Activated CD8-positive, alpha-beta memory T cell treated with anti-CD3 and anti-CD28 coated beads for 36 hours (primary cell): ENCODE data around the gene WDR5B. TPM values are rescaled to one million over a fixed set of nuclear protein-coding genes. Genes with fewer than 3 reads are reported as not detected.

Experiments used
- CTCF ChIA-PET: fragments of 350-600 bp; sonication (Branson Sonifier 250); formaldehyde crosslinking; loops from one replicate; lab custom pipeline; 2021; ENCODE audit warnings: antibody characterized with exemption; lab: Charles Lee
- POLR2A ChIA-PET: fragments of 350-600 bp; sonication (Branson Sonifier 250); formaldehyde crosslinking; loops from one replicate; lab custom pipeline; 2021; ENCODE audit warnings: antibody characterized with exemption; lab: Charles Lee
- total RNA-seq, 2 experiments: library from RNA; stranded (reverse); gene quantifications; one replicate each; pipeline ENCODE4 v1.2.3, GENCODE V29; 2021

The WDR5B gene
- total RNA-seq, 2 experiments from 2014 or later = 3.4 to 3.5 TPM

- ChIA-PET POLR2A (interaction anchor here (0.7 kb wide), 1 partner anchor 221 kb away, joined by 6 read pairs; no protein-coding TSS in a partner anchor), CTCF (no interaction called here)
These were observed 26.7 kb downstream of the WDR5B start for GRCh38 chr3:122389197-122389596.

DNA sequence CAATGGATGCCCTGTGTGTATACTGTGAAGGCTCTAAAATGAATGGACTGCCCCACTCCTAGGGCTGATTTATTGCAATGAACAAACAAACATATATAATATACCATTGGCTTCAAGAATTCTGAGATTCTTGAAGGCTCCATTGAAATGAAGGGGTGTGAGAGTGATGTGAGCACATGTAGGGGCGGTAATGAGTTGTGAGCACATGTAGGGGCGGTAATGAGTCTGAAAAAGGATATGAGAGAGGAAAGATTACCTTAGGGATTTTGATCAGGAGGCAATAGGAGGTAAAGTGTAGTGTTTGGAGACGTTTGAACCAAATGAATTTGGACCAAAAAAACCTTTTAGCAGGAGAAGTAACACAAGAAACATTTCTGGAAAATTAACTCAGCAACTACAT lies 28.2 kb downstream of the WDR5B start:
- CTCF ChIA-PET = no interaction called here
- POLR2A ChIA-PET = no interaction called here

DNA sequence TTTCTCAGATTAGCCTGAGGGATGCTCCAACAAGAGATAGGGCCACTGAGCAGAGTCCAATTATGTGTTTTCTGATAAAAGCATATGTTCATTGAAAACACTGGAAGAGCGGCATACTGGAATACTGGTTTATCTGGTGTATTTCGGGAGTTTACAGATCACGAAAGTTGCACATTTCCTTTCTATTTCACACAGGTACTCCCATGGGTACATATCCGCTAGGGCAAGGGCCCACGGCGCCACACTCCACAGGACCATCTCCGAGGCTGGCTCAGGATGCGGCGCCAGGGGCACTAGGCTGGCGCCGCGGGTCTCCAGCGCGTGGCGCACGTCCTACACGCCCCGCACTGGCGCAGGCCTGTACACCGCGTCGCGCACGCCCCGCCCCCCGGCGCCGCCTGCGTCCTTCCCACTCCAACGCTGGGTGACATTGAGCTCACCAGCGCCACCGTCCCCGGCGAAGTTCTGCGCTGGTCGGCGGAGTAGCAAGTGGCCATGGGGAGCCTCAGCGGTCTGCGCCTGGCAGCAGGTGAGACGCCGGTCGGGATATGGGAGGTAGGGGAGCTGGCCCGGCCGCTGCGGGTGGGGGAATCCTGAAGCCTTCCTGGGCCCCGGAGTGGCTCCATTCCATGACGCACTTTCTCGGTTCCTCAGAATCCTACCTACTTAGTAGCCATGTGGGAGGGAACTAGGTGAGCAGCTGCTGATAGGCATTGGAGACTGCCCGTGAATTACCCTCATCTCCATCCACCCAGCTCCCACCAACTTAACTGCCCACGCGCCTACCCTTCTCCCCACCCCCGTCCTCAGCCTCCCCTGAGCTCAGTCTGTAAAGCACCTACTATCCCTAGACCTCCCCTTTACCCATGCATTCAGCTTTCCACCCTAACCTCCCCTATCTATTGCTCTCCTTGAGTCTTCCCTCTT lies 31.8 kb downstream of the WDR5B start, which contains the start of gene FAM162A:
Gene FAM162A (plus strand): TSS at position 412 of the 927 bp plus-strand sequence. CDS start 84 bp downstream, at position 496.
- CTCF ChIA-PET = interaction anchor here (0.5 to 1.7 kb wide), 15 partner anchors 9 to 839 kb away, joined by 3 to 8 read pairs (median 3); partner anchors contain the start of gene WDR5B
- POLR2A ChIA-PET = interaction anchor here (0.6 to 1.4 kb wide), 13 partner anchors 9 to 552 kb away, joined by 3 to 15 read pairs (median 4); partner anchors contain the start of genes KPNA1 and WDR5B

- CTCF ChIA-PET = interaction anchor here (0.8 to 1.7 kb wide), 6 partner anchors 10 to 836 kb away, joined by 3 to 8 read pairs (median 3); no protein-coding TSS in a partner anchor
- POLR2A ChIA-PET = interaction anchor here (0.6 to 1.4 kb wide), 5 partner anchors 15 to 836 kb away, joined by 4 to 8 read pairs (median 4); partner anchors contain the start of gene WDR5B
These were observed 32.8 kb downstream of the WDR5B start, which contains the start of gene MIX23 for GRCh38 chr3:122382888-122383666. Gene MIX23, minus strand, starts transcription at chr3:122383231. Its CDS starts 7 bp downstream, at chr3:122383224.

DNA sequence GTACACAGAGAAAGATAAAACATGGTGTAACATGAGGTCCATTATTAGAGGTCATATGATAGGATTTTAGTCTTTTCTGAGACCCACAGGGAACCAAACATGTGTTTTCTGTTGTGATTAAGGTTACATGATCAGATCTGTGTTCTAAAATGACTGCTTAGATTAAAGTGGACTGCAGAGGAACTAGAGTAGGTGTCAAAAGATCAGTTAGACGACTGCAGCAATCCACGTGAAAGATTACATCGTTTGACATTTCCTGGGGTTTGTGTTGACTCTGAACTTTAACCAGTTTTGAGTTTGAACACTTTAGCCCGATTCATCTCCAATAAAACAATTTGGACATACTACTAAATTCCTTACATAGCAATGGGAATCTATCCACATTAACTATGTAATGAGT lies 37.9 kb downstream of the WDR5B start:
- POLR2A ChIA-PET = no interaction called here
- CTCF ChIA-PET = no interaction called here

- ChIA-PET POLR2A (no interaction called here), CTCF (interaction anchor here (0.7 kb wide), 1 partner anchor 104 kb away, joined by 3 read pairs; no protein-coding TSS in a partner anchor)
These were observed 41.8 kb downstream of the WDR5B start for GRCh38 chr3:122374034-122374433.

DNA sequence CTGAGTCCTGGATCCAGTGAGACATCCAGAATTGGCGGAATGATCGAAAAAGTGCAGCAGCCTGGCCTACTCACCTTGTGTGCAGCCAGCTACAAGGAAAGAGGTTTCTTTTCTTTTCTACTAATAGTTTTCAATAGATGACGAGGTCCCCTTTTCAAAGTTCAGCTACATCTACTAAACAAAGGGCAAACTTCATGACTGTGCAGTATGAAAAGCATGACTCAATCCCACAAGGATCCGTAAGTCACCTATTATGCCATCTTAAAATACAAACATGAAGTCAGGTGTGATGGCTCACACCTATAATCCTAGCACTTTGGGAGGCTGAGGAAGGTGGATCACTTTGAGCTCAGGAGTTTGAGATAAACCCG lies 49.5 kb downstream of the WDR5B start:
- POLR2A ChIA-PET = interaction anchor here (1.0 kb wide), 1 partner anchor 17 kb away, joined by 4 read pairs; the partner anchor contains the start of gene FAM162A
- CTCF ChIA-PET = interaction anchor here (0.8 kb wide), 1 partner anchor 16 kb away, joined by 3 read pairs; no protein-coding TSS in a partner anchor

GRCh38 chr3:122365582-122366378 lies 50.1 kb downstream of the WDR5B start:
- POLR2A ChIA-PET = interaction anchor here (1.0 kb wide), 1 partner anchor 18 kb away, joined by 4 read pairs; the partner anchor contains the start of gene FAM162A
- CTCF ChIA-PET = interaction anchor here (1.9 kb wide), 1 partner anchor 18 kb away, joined by 8 read pairs; the partner anchor contains the start of gene FAM162A

GRCh38 chr3:122365073-122365472 lies 50.8 kb downstream of the WDR5B start:
- CTCF ChIA-PET = interaction anchor here (1.9 kb wide), 1 partner anchor 19 kb away, joined by 8 read pairs; the partner anchor contains the start of gene FAM162A
- POLR2A ChIA-PET = no interaction called here

DNA sequence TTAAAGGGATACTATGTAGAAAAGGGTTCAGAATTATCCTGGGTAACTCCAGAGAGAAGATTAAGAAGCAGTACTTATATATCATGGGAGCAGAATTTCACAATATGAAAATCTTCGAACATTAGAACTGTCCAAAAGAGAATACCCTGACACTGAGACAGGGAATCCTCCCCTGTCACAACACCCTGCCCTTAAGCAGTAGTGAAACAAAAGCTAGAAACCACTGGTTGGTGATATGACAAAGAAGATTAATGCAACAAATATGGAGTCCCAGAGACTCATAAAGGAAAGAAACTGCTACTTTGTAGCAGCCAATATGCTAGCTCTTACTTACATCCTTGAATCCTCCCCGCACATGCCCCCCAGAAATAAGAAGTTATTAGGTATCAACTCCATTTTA lies 51.4 kb downstream of the WDR5B start:
- CTCF ChIA-PET = interaction anchor here (1.9 kb wide), 1 partner anchor 19 kb away, joined by 8 read pairs; the partner anchor contains the start of gene FAM162A
- POLR2A ChIA-PET = no interaction called here

Other genes with a start within 250 kb of the WDR5B start
- not detected for gene CASR, start 232.4 kb downstream of the WDR5B start, total RNA-seq
- not detected for gene CSTA, start 90.8 kb downstream of the WDR5B start, total RNA-seq
- 100 to 1,000 TPM; 183 to 197 TPM for gene MIX23, start 32.8 kb downstream of the WDR5B start, total RNA-seq
- gene FAM162A, start 31.9 kb downstream of the WDR5B start, total RNA-seq = 100 to 1,000 TPM; 106 to 109 TPM
- 10 to 100 TPM; 52.9 to 54.3 TPM for gene KPNA1, start 98.9 kb upstream of the WDR5B start, total RNA-seq
- 10 to 100 TPM; 11.4 to 11.5 TPM for gene PARP9, start 148.2 kb upstream of the WDR5B start, total RNA-seq
- 10 to 100 TPM; 19.1 to 21.1 TPM for gene DTX3L, start 148.3 kb upstream of the WDR5B start, total RNA-seq
- gene PARP15, start 161.6 kb upstream of the WDR5B start, total RNA-seq = 10 to 100 TPM; 10.3 to 11.3 TPM